ENCODE measurements around the gene ADAMTS18. TPM values are rescaled to one million over a fixed set of nuclear protein-coding genes. Genes with fewer than 3 reads are reported as not detected.

ADAMTS18 gene
- total and polyA plus RNA-seq, 9 of the 15 experiments (the other 6 are each of a cell fraction or from before 2014, with no cell fraction given): not detected

GRCh38 chr16:77276661-77277060, 158.2 kb downstream of the ADAMTS18 start:
- ChIA-PET POLR2A (no interaction called here), CTCF (ENCODE audit: low intra/inter-chr PET ratio) (no interaction called here)
- Histone ChIP-seq H3K4me3 (no peak overlapping the region), H3K9me1 (ENCODE audit: control insufficient read depth, insufficient read depth, low read length) (no peaks in the 10 kb centered on the region), H3K27me3 (ENCODE audit: control insufficient read depth in 2 of 2, insufficient read depth in 2 of 2, low read length in 2 of 2) (no peaks in the 10 kb centered on the region), H4K20me1 (replicated peaks; ENCODE audit: control insufficient read depth, insufficient read depth, low read length) (no peaks in the 10 kb centered on the region), H3K36me3 (ENCODE audit: control insufficient read depth, insufficient read depth, low read length) (no peaks in the 10 kb centered on the region), H3K9ac (ENCODE audit: insufficient read depth in 1 of 2, low read depth in 2 of 2, low read length in 2 of 2) (no peak overlapping the region), H2AFZ (ENCODE audit: low read depth, low read length) (no peak overlapping the region), H3K4me1 (replicated peaks in 1 of 2; ENCODE audit: control insufficient read depth in 2 of 2, insufficient read depth in 2 of 2, low read length in 2 of 2) (no peaks in the 10 kb centered on the region), H3K9me3 (replicated peaks; ENCODE audit: control insufficient read depth, insufficient read depth, low read depth, low read length) (no peaks in the 10 kb centered on the region), H3K27ac (ENCODE audit: extremely low read depth, low read depth, low read length) (no peak overlapping the region), H3K4me2 (ENCODE audit: insufficient read depth, low read length) (no peak overlapping the region), H3K79me2 (ENCODE audit: control insufficient read depth, insufficient read depth, low read length) (no peaks in the 10 kb centered on the region)
- intact Hi-C loops (cut with micrococcal nuclease) (no loop called here), in situ Hi-C loops (cut with MboI) (no loop called here)
- 0% methylated on average over 2 of the region's 2 CpGs for WGBS (ENCODE audit: insufficient coverage, low coverage, missing lambda C conversion rate)
- FAIRE-seq: no peak
- ATAC-seq: no peak
- no peak for DNase-seq (ENCODE audit: extremely low read depth in 1 of 4, low spot score in 3 of 4)
- BruUV-seq (replicated peaks): no TSS peak
- TF ChIP-seq ZNF165 (CRISPR knock-in tag; IDR thresholded peaks at IDR 0.05; ENCODE audit: borderline replicate concordance) (no peak), ZNF24 (IDR thresholded peaks at IDR 0.05) (no peak), FOXJ2 (tag; IDR thresholded peaks at IDR 0.05) (no peak), ZBTB5 (IDR thresholded peaks at IDR 0.05) (no peak), ATF1 (CRISPR knock-in tag; IDR thresholded peaks at IDR 0.05) (no peak), ATF1 (tag; IDR thresholded peaks at IDR 0.05) (no peak), ZNF277 (CRISPR knock-in tag; IDR thresholded peaks at IDR 0.05; ENCODE audit: borderline replicate concordance) (no peak), TFE3 (CRISPR knock-in tag; IDR thresholded peaks at IDR 0.05) (no peak), CHD1 (IDR thresholded peaks at IDR 0.05; ENCODE audit: low read length) (no peak), PBX2 (CRISPR knock-in tag; IDR thresholded peaks at IDR 0.05; ENCODE audit: low read depth) (no peak), PBX2 (tag; conservative IDR thresholded peaks at IDR 0.05; ENCODE audit: low read depth) (no peak), TARDBP (IDR thresholded peaks at IDR 0.05) (no peak), ARHGAP35 (IDR thresholded peaks at IDR 0.05; ENCODE audit: partially characterized antibody) (no peak), GTF2B (IDR thresholded peaks at IDR 0.05; ENCODE audit: extremely low read depth, insufficient read length) (no peak), TFAM (CRISPR knock-in tag; conservative IDR thresholded peaks at IDR 0.05) (no peak), CBX3 (IDR thresholded peaks at IDR 0.05; ENCODE audit: borderline replicate concordance in 1 of 2, low read length in 2 of 2) (no peak), MBD2 (IDR thresholded peaks at IDR 0.05; ENCODE audit: borderline replicate concordance, low read depth) (no peak)
